ENCODE results near the gene MGAT5B.
A peak's percentile ranks its signal among the peaks of the same experiment; 100 is the strongest.
"Not testable (repeated sequence)": the region's sequence is repeated elsewhere in the genome, so short reads cannot be mapped to it uniquely, and the experiment has no call there.

The MGAT5B gene

GRCh38 chr17:76868176-76868668, at the start of gene MGAT5B:
MGAT5B (plus strand) TSS chr17:76868404; CDS start chr17:76869030, 626 bp downstream.
- FAIRE-seq = peak; percentile 59

GRCh38 chr17:76820039-76820438, 48.2 kb upstream of the MGAT5B start:
- FAIRE-seq (no peak), DNase-seq (ENCODE audit: extremely low spot score, insufficient read length, low read depth) (no peak)

More at GRCh38 chr17:76868176-76868668, at the start of gene MGAT5B:
- DNase-seq (ENCODE audit: extremely low spot score, insufficient read length, low read depth) = peak; percentile 87

GRCh38 chr17:76820561-76820960, 47.6 kb upstream of the MGAT5B start:
- no peak for FAIRE-seq
- DNase-seq (ENCODE audit: extremely low spot score, insufficient read length, low read depth) = no peak

GRCh38 chr17:76822184-76822778, 45.9 kb upstream of the MGAT5B start:
- FAIRE-seq (no peak), DNase-seq (ENCODE audit: extremely low spot score, insufficient read length, low read depth) (no peak)

GRCh38 chr17:76824093-76824492, 44.1 kb upstream of the MGAT5B start:
- DNase-seq (ENCODE audit: extremely low spot score, insufficient read length, low read depth) = peak; percentile 60
- peak; percentile 85 for FAIRE-seq

GRCh38 chr17:76826330-76827068, 41.7 kb upstream of the MGAT5B start:
- FAIRE-seq (no peak), DNase-seq (ENCODE audit: extremely low spot score, insufficient read length, low read depth) (no peak)

- no peak for DNase-seq (ENCODE audit: extremely low spot score, insufficient read length, low read depth)
- FAIRE-seq = no peak
Measured at GRCh38 chr17:76827736-76828135, 40.5 kb upstream of the MGAT5B start.

- DNase-seq (ENCODE audit: extremely low spot score, insufficient read length, low read depth) = no peak
- no peak for FAIRE-seq
Measured at GRCh38 chr17:76830987-76831715, 37.1 kb upstream of the MGAT5B start.

- DNase-seq (ENCODE audit: extremely low spot score, insufficient read length, low read depth) = no peak
- FAIRE-seq = no peak
Measured at GRCh38 chr17:76833034-76833644, 35.1 kb upstream of the MGAT5B start.

- FAIRE-seq = no peak
- no peak for DNase-seq (ENCODE audit: extremely low spot score, insufficient read length, low read depth)
Measured at GRCh38 chr17:76833747-76834146, 34.5 kb upstream of the MGAT5B start.

GRCh38 chr17:76834870-76835269, 33.3 kb upstream of the MGAT5B start:
- DNase-seq (ENCODE audit: extremely low spot score, insufficient read length, low read depth) (no peak), FAIRE-seq (no peak)

- no peak for FAIRE-seq
- DNase-seq (ENCODE audit: extremely low spot score, insufficient read length, low read depth) = no peak
Measured at GRCh38 chr17:76840443-76840767, 27.8 kb upstream of the MGAT5B start.

- DNase-seq (ENCODE audit: extremely low spot score, insufficient read length, low read depth) (no peak), FAIRE-seq (no peak)
Measured at GRCh38 chr17:76840884-76841775, 27.1 kb upstream of the MGAT5B start.

- no peak for FAIRE-seq
- no peak for DNase-seq (ENCODE audit: extremely low spot score, insufficient read length, low read depth)
Measured at GRCh38 chr17:76841776-76842405, 26.3 kb upstream of the MGAT5B start.

- not testable (repeated sequence) for DNase-seq (ENCODE audit: extremely low spot score, insufficient read length, low read depth); FAIRE-seq
Measured at GRCh38 chr17:76843068-76843467, 25.1 kb upstream of the MGAT5B start.

GRCh38 chr17:76843703-76844484, 24.3 kb upstream of the MGAT5B start:
- FAIRE-seq (no peak), DNase-seq (ENCODE audit: extremely low spot score, insufficient read length, low read depth) (no peak)

- DNase-seq (ENCODE audit: extremely low spot score, insufficient read length, low read depth) = no peak
- no peak for FAIRE-seq
Measured at GRCh38 chr17:76844485-76844829, 23.7 kb upstream of the MGAT5B start.

GRCh38 chr17:76844846-76845245, 23.4 kb upstream of the MGAT5B start:
- no peak for DNase-seq (ENCODE audit: extremely low spot score, insufficient read length, low read depth)
- FAIRE-seq = no peak
